Naive thymus-derived CD4-positive, alpha-beta T cell (primary cell): Measurements from ENCODE around the gene ZP4. TPM values are rescaled to one million over a fixed set of nuclear protein-coding genes. Genes with fewer than 3 reads are reported as not detected.

Experiments
- ATAC-seq: fragments of 150-1000 bp; cut with Tn5 transposase; 2 replicates; pipeline ENCODE4 v1.10.0; 2021; ENCODE audit warnings: mild to moderate bottlenecking, moderate library complexity
- CTCF ChIA-PET: fragments of 350-600 bp; sonication (Branson Sonifier 250); formaldehyde crosslinking; loops from one replicate; lab custom pipeline; 2021; ENCODE audit warnings: antibody characterized with exemption; lab: Charles Lee
- POLR2A ChIA-PET: fragments of 350-600 bp; sonication (Branson Sonifier 250); formaldehyde crosslinking; loops from one replicate; lab custom pipeline; 2021; ENCODE audit warnings: antibody characterized with exemption, inconsistent platforms; lab: Charles Lee
- DNase-seq, 9 donors: peaks; one replicate each; pipeline versions ENCODE4 v3.0.0 to v3.0.0-alpha.2; 2020 to 2022; ENCODE audit warnings: mixed read lengths in 1 of 9
- H3K27ac ChIP-seq: one replicate; pipeline ENCODE4 v1.7.0; 2013; ENCODE audit warnings: mild to moderate bottlenecking, low read depth, low read length, moderate library complexity
- H3K27me3 ChIP-seq, 2 donors: one replicate each; pipeline ENCODE4 v1.7.0; 2013; ENCODE audit warnings: low read length in 2 of 2, mild to moderate bottlenecking in 2 of 2, moderate library complexity in 2 of 2; ENCODE audit not compliant: control insufficient read depth in 2 of 2, insufficient read depth in 2 of 2
- H3K36me3 ChIP-seq, 3 experiments: 1 replicate in 2 of 3; 2 replicates in 1 of 3; pipeline ENCODE4 v1.7.0; 2013; ENCODE audit warnings: low read length in 3 of 3, mild to moderate bottlenecking in 3 of 3, moderate library complexity in 1 of 3; ENCODE audit not compliant: insufficient read depth in 3 of 3, control insufficient read depth in 2 of 3
- H3K4me1 ChIP-seq, 2 donors: one replicate each; pipeline ENCODE4 v1.7.0; 2013; ENCODE audit warnings: low read length in 2 of 2, mild to moderate bottlenecking in 2 of 2, moderate library complexity in 1 of 2; ENCODE audit not compliant: control insufficient read depth in 2 of 2, insufficient read depth in 2 of 2
- H3K4me3 ChIP-seq: 2 replicates; pipeline ENCODE4 v1.7.0; 2013; ENCODE audit warnings: mild to moderate bottlenecking, low read length
- H3K9me3 ChIP-seq, 3 experiments: 1 replicate in 2 of 3; 2 replicates in 1 of 3; pipeline ENCODE4 v1.7.0; 2013; ENCODE audit warnings: low read length in 3 of 3; ENCODE audit not compliant: control insufficient read depth in 2 of 3
- H3K27ac Mint-ChIP-seq, 9 donors: one replicate each; pipeline ENCODE4 v1.8.0; 2020 to 2022; ENCODE audit warnings: mixed read lengths in 9 of 9, mild to moderate bottlenecking in 8 of 9, moderate library complexity in 5 of 9, inconsistent platforms in 2 of 9
- H3K27me3 Mint-ChIP-seq, 5 donors: one replicate each; pipeline ENCODE4 v1.8.0; 2021 to 2022; ENCODE audit warnings: mixed read lengths in 5 of 5, mild to moderate bottlenecking in 1 of 5
- H3K36me3 Mint-ChIP-seq, 5 donors: one replicate each; pipeline ENCODE4 v1.8.0; 2020 to 2022; ENCODE audit warnings: mixed read lengths in 5 of 5, mild to moderate bottlenecking in 3 of 5, inconsistent platforms in 1 of 5
- H3K4me1 Mint-ChIP-seq, 7 donors: one replicate each; pipeline ENCODE4 v1.8.0; 2020 to 2022; ENCODE audit warnings: mixed read lengths in 7 of 7, mild to moderate bottlenecking in 3 of 7, inconsistent platforms in 1 of 7
- H3K4me3 Mint-ChIP-seq, 10 donors: one replicate each; pipeline ENCODE4 v1.8.0; 2020 to 2022; ENCODE audit warnings: mild to moderate bottlenecking in 10 of 10, mixed read lengths in 10 of 10, moderate library complexity in 6 of 10, inconsistent platforms in 2 of 10
- H3K9me3 Mint-ChIP-seq, 11 donors: one replicate each; pipeline ENCODE4 v1.8.0; 2020 to 2022; ENCODE audit warnings: mixed read lengths in 11 of 11, mild to moderate bottlenecking in 4 of 11, inconsistent platforms in 1 of 11, moderate library complexity in 1 of 11
- intact Hi-C, 2 donors: fragments of 100-400 bp; cut with micrococcal nuclease; formaldehyde crosslinking; loops; one replicate each; pipeline ENCODE4 v1.15.1; 2023
- polyA plus RNA-seq, 2 donors: library from polyadenylated mRNA; unstranded; fragments of 300-500 nt; fragmentation: Illumina TruSeq; gene quantifications; one replicate each; pipeline ENCODE4 v1.2.3, GENCODE V29; 2021
- total RNA-seq, 6 experiments: library from RNA in 5 of 6; stranded (reverse) in 5 of 6; gene quantifications; 1 replicate in 5 of 6; 2 replicates in 1 of 6; pipeline ENCODE4 v1.2.3 and lab custom pipeline; 2021 to 2026

The ZP4 gene
- total and polyA plus RNA-seq, 7 experiments from 2014 or later: not detected

- H3K4me3 Mint-ChIP-seq: no peak overlapping the region
- H3K27ac Mint-ChIP-seq: no peak overlapping the region
- peaks cover 0 to 11% (median 4%) of the 10 kb centered on the region in 11 donors for H3K9me3 Mint-ChIP-seq
- CTCF ChIA-PET: no interaction called here
- no peaks in the 10 kb centered on the region for H3K4me1 ChIP-seq
- H3K4me1 Mint-ChIP-seq: no peaks in the 10 kb centered on the region
- peaks cover 0 to 4% (median 0%) of the 10 kb centered on the region in 5 donors for H3K27me3 Mint-ChIP-seq
- H3K36me3 Mint-ChIP-seq: peaks cover 0 to 3% (median 0%) of the 10 kb centered on the region in 5 donors
- intact Hi-C loops: no loop called here
- H3K27me3 ChIP-seq: no peaks in the 10 kb centered on the region
- peaks cover 0 to 3% (median 0%) of the 10 kb centered on the region in 3 experiments for H3K9me3 ChIP-seq
- H3K4me3 ChIP-seq: no peak overlapping the region
- POLR2A ChIA-PET: no interaction called here
- DNase-seq: no peak
- ATAC-seq: no peak
- H3K27ac ChIP-seq: no peak overlapping the region
- no peaks in the 10 kb centered on the region for H3K36me3 ChIP-seq
These were observed 6.5 kb downstream of the ZP4 start for GRCh38 chr1:237884237-237884636.

- H3K27me3 ChIP-seq: no peaks in the 10 kb centered on the region
- no peak overlapping the region for H3K4me3 ChIP-seq
- DNase-seq: no peak
- Mint-ChIP-seq H3K9me3 (peaks cover 0 to 8% (median 3%) of the 10 kb centered on the region in 11 donors), H3K4me1 (no peaks in the 10 kb centered on the region), H3K4me3 (no peak overlapping the region), H3K36me3 (peaks cover 0 to 3% (median 0%) of the 10 kb centered on the region in 5 donors), H3K27ac (no peak overlapping the region), H3K27me3 (peaks cover 0 to 4% (median 0%) of the 10 kb centered on the region in 5 donors)
- ATAC-seq: no peak
- ChIA-PET CTCF (no interaction called here), POLR2A (no interaction called here)
- no peak overlapping the region for H3K27ac ChIP-seq
- intact Hi-C loops: no loop called here
- H3K36me3 ChIP-seq: no peaks in the 10 kb centered on the region
- no peaks in the 10 kb centered on the region for H3K9me3 ChIP-seq
- no peaks in the 10 kb centered on the region for H3K4me1 ChIP-seq
These were observed 11.5 kb downstream of the ZP4 start for GRCh38 chr1:237879195-237879594.

GRCh38 chr1:237878406-237878805, 12.3 kb downstream of the ZP4 start:
- Histone ChIP-seq H3K4me1 (no peaks in the 10 kb centered on the region), H3K9me3 (no peaks in the 10 kb centered on the region), H3K27me3 (no peaks in the 10 kb centered on the region), H3K36me3 (no peaks in the 10 kb centered on the region), H3K27ac (no peak overlapping the region), H3K4me3 (no peak overlapping the region)
- intact Hi-C loops: no loop called here
- H3K9me3 Mint-ChIP-seq: peaks cover 0 to 6% (median 3%) of the 10 kb centered on the region in 11 donors
- DNase-seq (no peak), ATAC-seq (no peak)
- POLR2A ChIA-PET: no interaction called here
- no peak overlapping the region for H3K27ac Mint-ChIP-seq
- peaks cover 0 to 3% (median 0%) of the 10 kb centered on the region in 5 donors for H3K36me3 Mint-ChIP-seq
- no peaks in the 10 kb centered on the region for H3K4me1 Mint-ChIP-seq
- CTCF ChIA-PET: no interaction called here
- peaks cover 0 to 4% (median 0%) of the 10 kb centered on the region in 5 donors for H3K27me3 Mint-ChIP-seq
- no peak overlapping the region for H3K4me3 Mint-ChIP-seq

- H3K4me1 Mint-ChIP-seq: no peaks in the 10 kb centered on the region
- H3K36me3 ChIP-seq: no peaks in the 10 kb centered on the region
- peaks cover 0 to 2% (median 0%) of the 10 kb centered on the region in 11 donors for H3K9me3 Mint-ChIP-seq
- ChIA-PET POLR2A (no interaction called here), CTCF (no interaction called here)
- ATAC-seq: no peak
- intact Hi-C loops: no loop called here
- H3K27me3 Mint-ChIP-seq: no peaks in the 10 kb centered on the region
- H3K4me1 ChIP-seq: no peaks in the 10 kb centered on the region
- no peaks in the 10 kb centered on the region for H3K36me3 Mint-ChIP-seq
- no peak for DNase-seq
- H3K4me3 Mint-ChIP-seq: no peak overlapping the region
- H3K9me3 ChIP-seq: no peaks in the 10 kb centered on the region
- H3K27ac Mint-ChIP-seq: no peak overlapping the region
- H3K27me3 ChIP-seq: no peaks in the 10 kb centered on the region
- no peak overlapping the region for H3K27ac ChIP-seq
- no peak overlapping the region for H3K4me3 ChIP-seq
These were observed 13.1 kb downstream of the ZP4 start for GRCh38 chr1:237877631-237878030.

GRCh38 chr1:237875291-237875690, 15.4 kb downstream of the ZP4 start:
- Mint-ChIP-seq H3K27ac (no peak overlapping the region), H3K27me3 (peaks cover 0 to 15% (median 0%) of the 10 kb centered on the region in 5 donors), H3K9me3 (peaks cover 0 to 10% (median 2%) of the 10 kb centered on the region in 11 donors), H3K36me3 (no peaks in the 10 kb centered on the region), H3K4me3 (no peak overlapping the region), H3K4me1 (no peaks in the 10 kb centered on the region)
- no peaks in the 10 kb centered on the region for H3K4me1 ChIP-seq
- H3K9me3 ChIP-seq: no peaks in the 10 kb centered on the region
- DNase-seq (no peak), ATAC-seq (no peak)
- CTCF ChIA-PET: no interaction called here
- POLR2A ChIA-PET: no interaction called here
- no peak overlapping the region for H3K27ac ChIP-seq
- intact Hi-C loops: no loop called here
- H3K36me3 ChIP-seq: no peaks in the 10 kb centered on the region
- H3K4me3 ChIP-seq: no peak overlapping the region
- H3K27me3 ChIP-seq: no peaks in the 10 kb centered on the region

GRCh38 chr1:237873487-237874211, 17.1 kb downstream of the ZP4 start:
- ChIA-PET CTCF (no interaction called here), POLR2A (no interaction called here)
- Mint-ChIP-seq H3K4me3 (no peak overlapping the region), H3K27me3 (peaks cover 0 to 15% (median 0%) of the 10 kb centered on the region in 5 donors), H3K36me3 (no peaks in the 10 kb centered on the region), H3K27ac (no peak overlapping the region), H3K9me3 (peaks cover 0 to 10% (median 2%) of the 10 kb centered on the region in 11 donors), H3K4me1 (no peaks in the 10 kb centered on the region)
- intact Hi-C loops: no loop called here
- DNase-seq: no peak
- Histone ChIP-seq H3K27ac (no peak overlapping the region), H3K4me1 (no peaks in the 10 kb centered on the region), H3K9me3 (no peaks in the 10 kb centered on the region), H3K27me3 (no peaks in the 10 kb centered on the region), H3K36me3 (no peaks in the 10 kb centered on the region), H3K4me3 (no peak overlapping the region)
- ATAC-seq: no peak
